Liver (tissue), 9 donors: ENCODE results near the gene ZYX. TPM values are rescaled to one million over a fixed set of nuclear protein-coding genes. Genes with fewer than 3 reads are reported as not detected.

Experiments used
- DNase-seq: peaks from one replicate; pipeline ENCODE4 v3.0.0-alpha.2; 2017; ENCODE audit warnings: low spot score
- H3K27ac ChIP-seq, 2 donors: one replicate each; pipeline ENCODE4 v1.7.0; 2013; ENCODE audit warnings: inconsistent platforms in 2 of 2, low read length in 2 of 2, control low read depth in 1 of 2, low read depth in 1 of 2, mild to moderate bottlenecking in 1 of 2
- H3K27me3 ChIP-seq, 4 donors: one replicate each; pipeline versions ENCODE4 v1.6.1 to v1.7.0; 2013; ENCODE audit warnings: low read length in 3 of 4, inconsistent platforms in 1 of 4, mild to moderate bottlenecking in 1 of 4, moderate library complexity in 1 of 4; ENCODE audit not compliant: control insufficient read depth in 4 of 4, insufficient read depth in 4 of 4
- H3K36me3 ChIP-seq, 4 donors: one replicate each; pipeline versions ENCODE4 v1.6.1 to v1.7.0; 2013; ENCODE audit warnings: low read length in 3 of 4, mild to moderate bottlenecking in 3 of 4, low read depth in 1 of 4, moderate library complexity in 1 of 4; ENCODE audit not compliant: control insufficient read depth in 4 of 4, insufficient read depth in 3 of 4
- H3K4me1 ChIP-seq, 4 donors: one replicate each; pipeline versions ENCODE4 v1.6.1 to v1.7.0; 2013; ENCODE audit warnings: low read length in 3 of 4, mild to moderate bottlenecking in 3 of 4, moderate library complexity in 1 of 4; ENCODE audit not compliant: control insufficient read depth in 4 of 4, insufficient read depth in 4 of 4
- H3K4me3 ChIP-seq, 3 donors: one replicate each; pipeline versions ENCODE4 v1.6.1 to v1.7.0; 2013; ENCODE audit warnings: low read length in 3 of 3, control low read depth in 1 of 3, low read depth in 1 of 3, mild to moderate bottlenecking in 1 of 3
- H3K9ac ChIP-seq, 2 donors: one replicate each; pipeline ENCODE4 v1.7.0; 2013; ENCODE audit warnings: low read length in 2 of 2, mild to moderate bottlenecking in 2 of 2, moderate library complexity in 2 of 2, control low read depth in 1 of 2, low read depth in 1 of 2
- H3K9me3 ChIP-seq, 4 donors: one replicate each; pipeline versions ENCODE4 v1.6.1 to v1.7.0; 2013; ENCODE audit warnings: low read length in 3 of 4; ENCODE audit not compliant: control insufficient read depth in 4 of 4
- ATF3 ChIP-seq: IDR thresholded peaks from 2 replicates; pipeline ENCODE4 v1.6.1; 2016; ENCODE audit warnings: antibody characterized with exemption
- CTCF ChIP-seq: fragments of 150-350 bp; IDR thresholded peaks from 2 replicates; pipeline ENCODE4 v1.5.1; 2017; ENCODE audit warnings: improper control_type of control experiment, low read depth, low read length; ENCODE audit not compliant: missing input control
- FOXA1 ChIP-seq: IDR thresholded peaks from 2 replicates; pipeline ENCODE4 v1.6.1; 2016; ENCODE audit warnings: antibody characterized with exemption
- FOXA2 ChIP-seq: IDR thresholded peaks from 2 replicates; pipeline ENCODE4 v1.6.1; 2016; ENCODE audit warnings: antibody characterized with exemption
- GABPA ChIP-seq, 2 donors: IDR thresholded peaks in 1 of 2; conservative IDR thresholded peaks in 1 of 2; 2 replicates each; pipeline ENCODE4 v1.6.1; 2016; ENCODE audit warnings: antibody characterized with exemption in 2 of 2, mild to moderate bottlenecking in 1 of 2, moderate library complexity in 1 of 2
- HNF4A ChIP-seq, 2 donors: conservative IDR thresholded peaks; 2 replicates each; pipeline ENCODE4 v1.6.1; 2016; ENCODE audit warnings: antibody characterized with exemption in 2 of 2, mild to moderate bottlenecking in 2 of 2
- HNF4G ChIP-seq: IDR thresholded peaks from 2 replicates; pipeline ENCODE4 v1.6.1; 2016; ENCODE audit warnings: antibody characterized with exemption
- MAX ChIP-seq: IDR thresholded peaks from 2 replicates; pipeline ENCODE4 v1.6.1; 2016; ENCODE audit warnings: antibody characterized with exemption
- NR2F2 ChIP-seq: IDR thresholded peaks from 2 replicates; pipeline ENCODE4 v1.6.1; 2016; ENCODE audit warnings: antibody characterized with exemption
- RAD21 ChIP-seq, 2 donors: IDR thresholded peaks; 2 replicates each; pipeline ENCODE4 v1.6.1; 2016; ENCODE audit warnings: antibody characterized with exemption in 2 of 2, mild to moderate bottlenecking in 2 of 2
- REST ChIP-seq: IDR thresholded peaks from 2 replicates; pipeline ENCODE4 v1.6.1; 2016; ENCODE audit warnings: antibody characterized with exemption, mild to moderate bottlenecking
- RXRA ChIP-seq, 2 donors: IDR thresholded peaks; 2 replicates each; pipeline ENCODE4 v1.6.1; 2017 to 2018; ENCODE audit warnings: antibody characterized with exemption in 2 of 2, mild to moderate bottlenecking in 1 of 2
- SP1 ChIP-seq: IDR thresholded peaks from 2 replicates; pipeline ENCODE4 v1.6.1; 2018; ENCODE audit warnings: antibody characterized with exemption, mild to moderate bottlenecking
- TAF1 ChIP-seq: conservative IDR thresholded peaks from 2 replicates; pipeline ENCODE4 v1.6.1; 2016; ENCODE audit warnings: antibody characterized with exemption, mild to moderate bottlenecking
- YY1 ChIP-seq: IDR thresholded peaks from 2 replicates; pipeline ENCODE4 v1.6.1; 2016; ENCODE audit warnings: antibody characterized with exemption, mild to moderate bottlenecking
- ZBTB33 ChIP-seq: IDR thresholded peaks from 2 replicates; pipeline ENCODE4 v1.6.1; 2016; ENCODE audit warnings: antibody characterized with exemption
- WGBS: extraction: QIAGEN DNeasy Blood & Tissue Kit; methylation state at CpG from one replicate; pipeline ENCODE4 v1.1.7; 2013; 5-methylcytosine and 5-hydroxymethylcytosine counted together
- polyA plus RNA-seq, 2 donors: library from polyadenylated mRNA; stranded (reverse) in 1 of 2; unstranded in 1 of 2; fragments of 200-250 nt in 1 of 2; fragments of >200 nt in 1 of 2; fragmentation: Nextera tagmentation in 1 of 2; extraction: Ambion mirVana in 1 of 2; gene quantifications; one replicate each; pipeline versions ENCODE4 v1.2.1 to v1.2.3, GENCODE V29; 2013 to 2015
- total RNA-seq, 2 donors: library from RNA; depleted of rRNA; stranded (reverse); fragments of >200 nt; gene quantifications; one replicate each; pipeline ENCODE4 v1.2.3, GENCODE V29; 2014
- donor health status: healthy.
- donor health status: healthy.
- donor health status: healthy.
- donor health status: healthy.
- donor health status: healthy.

The ZYX gene
- total and polyA plus RNA-seq, 4 donors, result 15.4 to 49.7 (median 16.5) TPM

- no peaks in the 10 kb centered on the region for H3K27me3 ChIP-seq
- H3K9ac ChIP-seq, result no peak overlapping the region
- no peaks in the 10 kb centered on the region for H3K9me3 ChIP-seq
- no peak for DNase-seq
- no peak overlapping the region for H3K4me3 ChIP-seq
- TF ChIP-seq HNF4G (no peak), TAF1 (no peak), RAD21 (IDR thresholded peaks at IDR 0.05) (no peak), FOXA1 (no peak), HNF4A (conservative IDR thresholded peaks at IDR 0.05) (no peak), RXRA (IDR thresholded peaks at IDR 0.05) (no peak), ZBTB33 (no peak), ATF3 (no peak), GABPA (IDR thresholded peaks at IDR 0.05 in 1 of 2, conservative IDR thresholded peaks at IDR 0.05 in 1 of 2) (no peak), REST (no peak), NR2F2 (no peak), YY1 (no peak)
- peaks cover 6 to 60% (median 51%) of the 10 kb centered on the region in 4 donors for H3K4me1 ChIP-seq
- peaks cover 0 to 2% (median 0%) of the 10 kb centered on the region in 4 donors for H3K36me3 ChIP-seq
- H3K27ac ChIP-seq, result no peak overlapping the region
- 54% methylated on average over 3 of the region's 3 CpGs for WGBS
These were observed 24.8 kb downstream of the ZYX start for GRCh38 chr7:143406002-143406357.

- peaks cover 6 to 45% (median 39%) of the 10 kb centered on the region in 4 donors for H3K4me1 ChIP-seq
- no peak overlapping the region for H3K9ac ChIP-seq
- WGBS, result 43% methylated on average over 13 of the region's 13 CpGs
- peak overlapping the region in 1 of 2 donors; percentile 45 for H3K27ac ChIP-seq
- no peaks in the 10 kb centered on the region for H3K9me3 ChIP-seq
- peak; percentile 30 for DNase-seq
- no peaks in the 10 kb centered on the region for H3K36me3 ChIP-seq
- no peaks in the 10 kb centered on the region for H3K27me3 ChIP-seq
- H3K4me3 ChIP-seq, result peak overlapping the region; percentile 11 to 75 (median 70)
- TF ChIP-seq ZBTB33 (no peak), REST (no peak), HNF4A (conservative IDR thresholded peaks at IDR 0.05) (no peak), RAD21 (IDR thresholded peaks at IDR 0.05) (no peak), CTCF (no peak), FOXA2 (no peak), ATF3 (no peak), SP1 (no peak), MAX (no peak)
These were observed 26.4 kb downstream of the ZYX start for GRCh38 chr7:143407287-143408251.
